SKM-1 treated with dmso at 0.1 percent for 144 hours (cell line): ENCODE results near the gene LENG9.

ENCODE experiments used
- DNase-seq: peaks from one replicate; lab custom pipeline; 2025; ENCODE audit not compliant: unreplicated experiment; lab: John Stamatoyannopoulos, UW

The LENG9 gene

DNA sequence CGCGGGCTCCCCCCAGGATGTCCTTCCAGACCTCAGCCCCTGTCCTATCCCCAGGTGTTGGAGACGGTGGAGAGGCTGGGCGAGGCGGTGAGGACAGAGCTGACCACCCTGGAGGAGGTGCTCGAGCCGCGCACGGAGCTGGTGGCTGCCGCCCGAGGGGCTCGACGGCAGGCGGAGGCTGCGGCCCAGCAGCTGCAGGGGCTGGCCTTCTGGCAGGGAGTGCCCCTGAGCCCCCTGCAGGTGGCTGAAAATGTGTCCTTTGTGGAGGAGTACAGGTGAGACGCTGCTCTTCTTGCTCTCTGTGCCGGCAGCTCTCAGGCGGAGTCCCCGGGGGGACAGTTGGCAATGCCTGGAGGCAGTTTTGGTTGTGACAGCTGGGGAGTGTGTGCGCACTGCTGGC is 41.4 kb downstream of the LENG9 start:
- DNase-seq, result no peak

- DNase-seq, result no peak
Observed at GRCh38 chr19:54421521-54421920, 42.1 kb downstream of the LENG9 start.

DNA sequence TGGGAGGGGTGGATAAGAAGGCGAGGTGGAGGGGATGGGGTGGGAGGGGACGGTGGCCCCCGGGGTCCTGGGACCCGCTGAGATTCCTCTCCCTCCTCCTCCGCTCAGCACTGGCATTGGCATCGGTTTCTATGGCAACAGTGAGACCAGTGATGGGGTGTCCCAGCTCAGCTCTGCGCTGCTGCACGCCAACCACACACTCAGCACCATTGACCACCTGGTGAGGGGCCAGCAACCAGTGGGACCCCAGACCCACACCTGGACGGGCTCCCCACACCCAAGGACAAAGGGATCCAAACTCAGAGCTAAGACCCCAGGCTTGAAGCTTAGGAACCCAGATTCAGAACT is 42.4 kb downstream of the LENG9 start:
- DNase-seq, result no peak

- DNase-seq, result no peak
Observed at GRCh38 chr19:54420383-54421168, 43.0 kb downstream of the LENG9 start.

GRCh38 chr19:54420068-54420382 is 43.6 kb downstream of the LENG9 start:
- DNase-seq, result no peak

DNA sequence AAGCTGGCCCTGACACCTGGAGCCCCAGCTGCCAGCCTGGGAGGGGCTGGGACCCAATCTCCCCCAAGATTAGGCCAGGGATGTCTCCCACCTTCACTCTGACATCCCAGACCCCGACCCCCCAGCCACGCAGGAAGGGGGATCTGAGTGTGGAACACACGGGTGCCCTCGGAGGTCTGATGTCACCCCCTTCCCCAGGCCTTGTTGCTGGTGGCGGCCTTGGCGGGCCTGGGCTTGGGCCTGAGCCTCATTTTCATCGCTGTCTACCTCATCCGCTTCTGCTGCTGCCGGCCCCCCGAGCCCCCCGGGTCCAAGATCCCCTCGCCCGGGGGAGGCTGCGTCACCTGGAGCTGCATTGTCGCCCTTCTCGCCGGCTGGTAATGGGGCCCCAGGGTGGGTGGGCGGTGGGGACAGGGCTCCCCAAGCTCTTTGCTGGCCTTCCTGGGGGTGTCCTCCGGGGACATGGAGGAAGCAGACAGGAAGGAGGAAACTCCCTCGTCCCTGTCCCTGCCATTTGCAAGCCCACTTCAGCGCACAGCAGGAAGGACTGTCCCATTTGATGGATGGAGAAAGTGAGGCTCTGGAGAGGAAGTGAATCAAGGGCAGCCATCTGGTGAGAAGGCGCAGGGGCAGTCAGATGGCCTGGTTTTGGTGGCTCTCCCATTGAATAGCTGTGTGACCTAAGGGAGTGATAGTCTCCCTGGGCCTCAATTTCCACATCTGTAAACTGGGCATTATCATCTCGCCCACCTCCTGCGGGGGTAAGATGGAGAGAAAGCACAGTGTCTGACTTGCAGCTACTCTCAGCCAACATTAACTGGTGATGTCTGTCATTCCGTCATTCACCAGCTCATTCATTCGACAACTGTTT is 44.4 kb downstream of the LENG9 start:
- DNase-seq, result no peak

GRCh38 chr19:54418030-54418929 is 45.3 kb downstream of the LENG9 start:
- DNase-seq, result no peak

GRCh38 chr19:54416695-54417491 is 46.7 kb downstream of the LENG9 start:
- no peak for DNase-seq

GRCh38 chr19:54415901-54416673 is 47.5 kb downstream of the LENG9 start:
- no peak for DNase-seq

DNA sequence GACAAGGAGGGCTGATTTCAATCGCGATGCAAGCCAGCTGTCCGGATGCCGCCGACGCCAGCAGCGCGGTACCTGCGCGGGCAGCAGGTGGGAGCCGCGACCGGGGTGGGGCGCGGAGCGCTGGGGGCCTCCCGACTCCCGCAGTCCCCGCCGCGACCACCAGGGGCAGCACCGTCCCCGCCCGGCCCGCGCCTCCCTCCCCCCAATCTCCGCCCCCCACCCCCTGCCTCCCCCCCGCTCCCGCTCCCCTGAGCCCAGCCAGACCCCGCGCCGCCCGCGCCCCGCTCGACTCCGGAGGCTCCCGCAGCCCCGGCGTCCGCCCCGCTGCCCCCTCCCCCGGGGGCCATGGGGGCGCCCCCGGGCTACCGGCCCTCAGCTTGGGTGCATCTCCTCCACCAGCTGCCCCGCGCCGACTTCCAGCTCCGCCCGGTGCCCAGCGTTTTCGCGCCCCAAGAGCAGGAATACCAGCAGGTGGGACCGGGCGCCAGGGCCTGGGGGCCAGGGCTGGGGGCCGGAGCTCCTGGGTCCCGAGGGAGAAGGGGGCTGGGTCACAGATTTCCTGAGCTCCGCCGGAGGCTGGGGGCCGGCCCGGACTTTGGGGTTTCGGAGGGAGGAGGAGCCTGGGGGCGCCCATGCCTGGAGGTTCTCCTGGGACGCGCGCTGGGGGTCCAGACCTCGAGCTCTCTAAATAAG is 48.2 kb downstream of the LENG9 start, which contains the start of gene TTYH1:
TSS of gene TTYH1 (plus strand) at position 257 of the 693 bp plus-strand sequence. CDS start at position 346, 89 bp downstream.
- no peak for DNase-seq

- no peak for DNase-seq
Observed at GRCh38 chr19:54414156-54414555, 49.4 kb downstream of the LENG9 start.

GRCh38 chr19:54412877-54413276 is 50.7 kb downstream of the LENG9 start:
- DNase-seq, result no peak
